Activated CD8-positive, alpha-beta T cell treated with anti-CD3 and anti-CD28 coated beads for 36 hours (primary cell): ENCODE results near the gene MPG. TPM values are rescaled to one million over a fixed set of nuclear protein-coding genes. Genes with fewer than 3 reads are reported as not detected.

Experiments
- ATAC-seq: fragments of 200-7000 bp; cut with Tn5 transposase; one replicate; pipeline ENCODE4 v1.10.0; 2021; ENCODE audit warnings: mild to moderate bottlenecking, moderate library complexity
- CTCF ChIA-PET: fragments of 350-600 bp; sonication (Branson Sonifier 250); formaldehyde crosslinking; loops from one replicate; lab custom pipeline; 2021; ENCODE audit warnings: antibody characterized with exemption; lab: Charles Lee
- POLR2A ChIA-PET: fragments of 350-600 bp; sonication (Branson Sonifier 250); formaldehyde crosslinking; loops from one replicate; lab custom pipeline; 2021; ENCODE audit warnings: antibody characterized with exemption; lab: Charles Lee
- DNase-seq: peaks from one replicate; pipeline ENCODE4 v3.0.0-alpha.2; 2020
- H3K27ac Mint-ChIP-seq: one replicate; pipeline ENCODE4 v1.8.0; 2021; ENCODE audit warnings: mild to moderate bottlenecking, mixed read lengths
- H3K27me3 Mint-ChIP-seq: one replicate; pipeline ENCODE4 v1.8.0; 2021; ENCODE audit warnings: mixed read lengths
- H3K36me3 Mint-ChIP-seq: one replicate; pipeline ENCODE4 v1.8.0; 2021; ENCODE audit warnings: low read depth, mixed read lengths
- H3K4me1 Mint-ChIP-seq: one replicate; pipeline ENCODE4 v1.8.0; 2021; ENCODE audit warnings: low read depth, mixed read lengths
- H3K4me3 Mint-ChIP-seq: one replicate; pipeline ENCODE4 v1.8.0; 2021; ENCODE audit warnings: mild to moderate bottlenecking, moderate library complexity, mixed read lengths
- H3K9me3 Mint-ChIP-seq: one replicate; pipeline ENCODE4 v1.8.0; 2021; ENCODE audit warnings: mixed read lengths
- CTCF ChIP-seq: fragments of 200-600 bp; IDR thresholded peaks from one replicate; pipeline ENCODE4 v1.8.0; 2022; ENCODE audit warnings: antibody characterized with exemption, mild to moderate bottlenecking
- intact Hi-C: fragments of 100-400 bp; cut with micrococcal nuclease; formaldehyde crosslinking; loops from one replicate; pipeline ENCODE4 v1.10.0; 2022
- total RNA-seq, 2 experiments: library from RNA; stranded (reverse); gene quantifications; one replicate each; pipeline ENCODE4 v1.2.3, GENCODE V29; 2021

The MPG gene
- total RNA-seq, 2 experiments from 2014 or later: 51.7 to 54.2 TPM

- DNase-seq (no peak), ATAC-seq (no peak)
- no peak for TF ChIP-seq CTCF
- Mint-ChIP-seq H3K27ac (no peak overlapping the region), H3K27me3 (no peaks in the 10 kb centered on the region), H3K4me3 (no peak overlapping the region), H3K4me1 (peaks cover 8% of the 10 kb centered on the region), H3K9me3 (no peaks in the 10 kb centered on the region), H3K36me3 (peaks cover 24% of the 10 kb centered on the region)
- intact Hi-C loops: no loop called here
- POLR2A ChIA-PET: no interaction called here
- CTCF ChIA-PET: interaction anchor here (1.5 to 4.9 kb wide), 6 partner anchors 10 to 250 kb away, joined by 3 to 49 read pairs (median 12); partner anchors contain the start of gene HBQ1
These were observed 38.0 kb downstream of the MPG start for GRCh38 chr16:116015-116414.

GRCh38 chr16:117379-118365 is 39.6 kb downstream of the MPG start:
- H3K4me1 Mint-ChIP-seq: peaks cover 8% of the 10 kb centered on the region
- DNase-seq: peak; percentile 72
- no peak overlapping the region for H3K4me3 Mint-ChIP-seq
- ChIA-PET CTCF (interaction anchor here (0.7 to 4.9 kb wide), 23 partner anchors 10 to 244 kb away, joined by 3 to 49 read pairs (median 4); partner anchors contain the start of genes HBQ1 and MPG), POLR2A (interaction anchor here (0.5 kb wide), 1 partner anchor 244 kb away, joined by 3 read pairs; no protein-coding TSS in a partner anchor)
- no peak overlapping the region for H3K27ac Mint-ChIP-seq
- H3K36me3 Mint-ChIP-seq: peaks cover 15% of the 10 kb centered on the region
- intact Hi-C loops: no loop called here
- ATAC-seq: peak; percentile 87
- TF ChIP-seq CTCF: peak; percentile 74
- no peaks in the 10 kb centered on the region for H3K9me3 Mint-ChIP-seq
- no peaks in the 10 kb centered on the region for H3K27me3 Mint-ChIP-seq

- intact Hi-C loops: no loop called here
- no peaks in the 10 kb centered on the region for H3K9me3 Mint-ChIP-seq
- no peak overlapping the region for H3K4me3 Mint-ChIP-seq
- H3K27ac Mint-ChIP-seq: no peak overlapping the region
- CTCF ChIA-PET: interaction anchor here (1.1 to 4.9 kb wide), 8 partner anchors 13 to 243 kb away, joined by 3 to 49 read pairs (median 10); partner anchors contain the start of gene HBQ1
- peaks cover under 1% of the 10 kb centered on the region for H3K4me1 Mint-ChIP-seq
- DNase-seq (no peak), ATAC-seq (no peak)
- H3K27me3 Mint-ChIP-seq: no peaks in the 10 kb centered on the region
- POLR2A ChIA-PET: no interaction called here
- TF ChIP-seq CTCF: no peak
- H3K36me3 Mint-ChIP-seq: peaks cover 10% of the 10 kb centered on the region
These were observed 40.8 kb downstream of the MPG start for GRCh38 chr16:118857-119256.

- H3K36me3 Mint-ChIP-seq: peaks cover 11% of the 10 kb centered on the region
- H3K4me3 Mint-ChIP-seq: no peak overlapping the region
- ATAC-seq (no peak), DNase-seq (no peak)
- TF ChIP-seq CTCF: no peak
- H3K9me3 Mint-ChIP-seq: no peaks in the 10 kb centered on the region
- ChIA-PET POLR2A (interaction anchor here (1.3 kb wide), 1 partner anchor 62 kb away, joined by 5 read pairs; no protein-coding TSS in a partner anchor), CTCF (interaction anchor here (1.2 to 4.9 kb wide), 4 partner anchors 13 to 243 kb away, joined by 3 to 49 read pairs (median 10); no protein-coding TSS in a partner anchor)
- intact Hi-C loops: no loop called here
- no peak overlapping the region for H3K27ac Mint-ChIP-seq
- no peaks in the 10 kb centered on the region for H3K4me1 Mint-ChIP-seq
- H3K27me3 Mint-ChIP-seq: no peaks in the 10 kb centered on the region
These were observed 41.3 kb downstream of the MPG start for GRCh38 chr16:119295-119694.
